Esophagus muscularis mucosa (tissue), 4 donors: ENCODE measurements around the gene CNR2. TPM values are rescaled to one million over a fixed set of nuclear protein-coding genes. Genes with fewer than 3 reads are reported as not detected.
"Not testable (repeated sequence)": the region's sequence is repeated elsewhere in the genome, so short reads cannot be mapped to it uniquely, and the experiment has no call there.

Experiments used
- DNase-seq: peaks from one replicate; pipeline ENCODE4 v3.0.0-alpha.2; 2017; ENCODE audit errors: extremely low spot score
- H3K27ac ChIP-seq, 4 donors: fragments of 200-600 bp; sonication (generic); replicated peaks in 1 of 4; 1 replicate in 3 of 4; 2 replicates in 1 of 4; pipeline ENCODE4 v1.5.1; 2016 to 2019; ENCODE audit warnings: mild to moderate bottlenecking in 1 of 4
- H3K27me3 ChIP-seq, 4 donors: fragments of 200-600 bp; sonication (generic); one replicate each; pipeline versions ENCODE4 v1.5.1 to v1.6.0; 2016 to 2019
- H3K36me3 ChIP-seq, 4 donors: fragments of 200-600 bp; sonication (generic); one replicate each; pipeline ENCODE4 v1.5.1; 2016 to 2019
- H3K4me1 ChIP-seq, 4 donors: fragments of 200-600 bp; sonication (generic); one replicate each; pipeline ENCODE4 v1.5.1; 2016 to 2019
- H3K4me3 ChIP-seq, 4 donors: fragments of 200-600 bp; sonication (generic); 1 replicate in 2 of 4; 2 replicates in 2 of 4; pipeline ENCODE4 v1.5.1; 2016 to 2019; ENCODE audit warnings: mild to moderate bottlenecking in 4 of 4, moderate library complexity in 1 of 4
- H3K9me3 ChIP-seq, 4 donors: fragments of 200-600 bp; sonication (generic); 1 replicate in 3 of 4; 2 replicates in 1 of 4; pipeline ENCODE4 v1.5.1; 2016 to 2019
- EP300 ChIP-seq: sonication (generic); formaldehyde crosslinking; IDR thresholded peaks from one replicate; pipeline ENCODE4 v1.6.1; 2017; ENCODE audit warnings: antibody characterized with exemption
- POLR2A ChIP-seq: fragments of 450-650 bp; IDR thresholded peaks from one replicate; pipeline ENCODE4 v1.6.1; 2017; ENCODE audit warnings: antibody characterized with exemption, moderate library complexity, mild to moderate bottlenecking, low read depth
- POLR2AphosphoS5 ChIP-seq, 2 donors: sonication (generic); formaldehyde crosslinking; IDR thresholded peaks; one replicate each; pipeline ENCODE4 v1.6.1; 2017; ENCODE audit warnings: antibody characterized with exemption in 2 of 2
- WGBS: methylation state at CpG from one replicate; pipeline ENCODE4 v1.1.5; 2018; 5-methylcytosine and 5-hydroxymethylcytosine counted together
- intact Hi-C: fragments of 100-400 bp; cut with DNase I; formaldehyde crosslinking; loops from one replicate; pipeline ENCODE4 v1.15.1; 2023
- total RNA-seq, 4 donors: library from RNA; depleted of rRNA; stranded (reverse); fragments of >200 nt; gene quantifications; one replicate each; pipeline versions ENCODE4 v1.1.0 to v1.2.1, GENCODE V29; 2016
- TF ChIP-seq, protein P1 (sequence below), 3 experiments: fragments of 200-600 bp in 2 of 3; fragments of 450-650 bp in 1 of 3; sonication (generic) in 2 of 3; IDR thresholded peaks; one replicate each; pipeline ENCODE4 v1.5.1; 2017 to 2019; ENCODE audit warnings: antibody characterized with exemption in 3 of 3, mild to moderate bottlenecking in 2 of 3, moderate library complexity in 1 of 3

The CNR2 gene
- total RNA-seq, 4 donors from 2014 or later = 0.17 TPM; not detected in 3

DNA sequence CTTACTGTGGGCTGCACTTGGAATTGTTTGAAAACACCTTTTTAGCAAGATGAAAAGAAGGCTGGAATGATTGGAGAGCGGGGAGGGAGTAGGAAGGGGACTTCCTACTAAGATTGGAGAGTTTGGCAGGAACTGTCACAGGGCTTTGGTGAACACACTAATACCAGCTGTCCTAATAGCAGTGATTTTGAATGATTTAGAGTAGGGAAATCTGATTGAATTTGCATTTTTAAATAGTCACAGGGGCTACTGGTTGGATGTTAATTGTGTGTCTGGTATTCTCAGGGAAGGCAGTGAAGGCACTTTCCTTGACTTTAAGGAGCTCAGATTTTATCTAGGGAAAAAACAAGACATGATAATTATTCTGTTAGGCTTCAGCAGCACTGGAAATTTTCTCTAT lies 85.4 kb downstream of the CNR2 start:
- intact Hi-C loops = no loop called here
- H3K27me3 ChIP-seq = no peaks in the 10 kb centered on the region
- WGBS = 73% methylated on average over 1 of the region's 1 CpG
- H3K9me3 ChIP-seq = no peaks in the 10 kb centered on the region
- H3K27ac ChIP-seq = no peak overlapping the region
- H3K4me3 ChIP-seq = no peak overlapping the region
- no peak for TF ChIP-seq EP300
- no peak for TF ChIP-seq POLR2A
- TF ChIP-seq, protein P1, sequence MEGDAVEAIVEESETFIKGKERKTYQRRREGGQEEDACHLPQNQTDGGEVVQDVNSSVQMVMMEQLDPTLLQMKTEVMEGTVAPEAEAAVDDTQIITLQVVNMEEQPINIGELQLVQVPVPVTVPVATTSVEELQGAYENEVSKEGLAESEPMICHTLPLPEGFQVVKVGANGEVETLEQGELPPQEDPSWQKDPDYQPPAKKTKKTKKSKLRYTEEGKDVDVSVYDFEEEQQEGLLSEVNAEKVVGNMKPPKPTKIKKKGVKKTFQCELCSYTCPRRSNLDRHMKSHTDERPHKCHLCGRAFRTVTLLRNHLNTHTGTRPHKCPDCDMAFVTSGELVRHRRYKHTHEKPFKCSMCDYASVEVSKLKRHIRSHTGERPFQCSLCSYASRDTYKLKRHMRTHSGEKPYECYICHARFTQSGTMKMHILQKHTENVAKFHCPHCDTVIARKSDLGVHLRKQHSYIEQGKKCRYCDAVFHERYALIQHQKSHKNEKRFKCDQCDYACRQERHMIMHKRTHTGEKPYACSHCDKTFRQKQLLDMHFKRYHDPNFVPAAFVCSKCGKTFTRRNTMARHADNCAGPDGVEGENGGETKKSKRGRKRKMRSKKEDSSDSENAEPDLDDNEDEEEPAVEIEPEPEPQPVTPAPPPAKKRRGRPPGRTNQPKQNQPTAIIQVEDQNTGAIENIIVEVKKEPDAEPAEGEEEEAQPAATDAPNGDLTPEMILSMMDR (IDR thresholded peaks at IDR 0.05) = no peak
- TF ChIP-seq POLR2AphosphoS5 (IDR thresholded peaks at IDR 0.05) = no peak
- H3K36me3 ChIP-seq = no peaks in the 10 kb centered on the region
- H3K4me1 ChIP-seq = peaks cover 9 to 27% (median 13%) of the 10 kb centered on the region in 4 donors
- no peak for DNase-seq

- intact Hi-C loops, H3K36me3 ChIP-seq, H3K27me3 ChIP-seq, H3K27ac ChIP-seq, H3K4me3 ChIP-seq, DNase-seq, H3K9me3 ChIP-seq: not testable (repeated sequence)
- peaks cover 9 to 31% (median 13%) of the 10 kb centered on the region in 4 donors for H3K4me1 ChIP-seq
- 95% methylated on average over 13 of the region's 13 CpGs for WGBS
Measured at GRCh38 chr1:23826590-23826989, 86.6 kb downstream of the CNR2 start.

DNA sequence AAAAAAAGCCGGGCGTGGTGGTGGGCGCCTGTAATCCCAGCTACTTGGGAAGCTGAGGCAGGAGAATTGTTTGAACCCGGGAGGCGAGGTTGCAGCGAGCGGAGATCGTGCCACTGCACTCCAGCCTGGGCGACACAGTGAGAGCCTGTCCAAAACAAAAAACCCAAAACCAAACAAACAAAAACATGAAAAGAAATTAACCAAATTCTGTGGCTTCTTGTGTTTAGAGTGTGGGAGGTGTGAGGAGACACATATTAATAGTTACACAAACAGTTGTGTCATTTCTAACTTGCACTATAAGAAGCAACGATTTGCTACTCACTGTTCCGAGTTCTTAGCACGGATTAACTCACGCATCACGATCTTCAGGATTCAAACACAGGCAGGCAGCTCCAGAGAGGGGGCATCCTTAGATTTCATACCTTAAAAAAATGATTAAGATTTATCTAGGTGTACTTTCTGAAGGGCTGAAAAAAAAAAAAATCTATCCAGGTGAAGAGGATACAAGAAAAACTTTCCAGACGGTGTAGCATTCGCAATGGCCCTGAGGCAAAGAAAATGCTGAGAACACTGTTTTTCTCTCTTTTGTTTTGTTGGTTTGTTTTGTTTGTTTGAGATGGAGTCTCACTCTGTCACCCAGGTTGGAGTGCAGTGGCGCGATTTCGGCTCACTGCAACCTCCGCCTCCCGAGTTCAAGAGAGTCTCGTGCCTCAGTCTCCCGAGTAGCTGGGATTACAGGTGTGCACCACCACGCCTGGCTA lies 87.2 kb downstream of the CNR2 start:
- no peaks in the 10 kb centered on the region for H3K27me3 ChIP-seq
- no peaks in the 10 kb centered on the region for H3K36me3 ChIP-seq
- intact Hi-C loops = no loop called here
- TF ChIP-seq EP300 (no peak), POLR2A (no peak), POLR2AphosphoS5 (IDR thresholded peaks at IDR 0.05) (no peak)
- TF ChIP-seq, protein P1 (IDR thresholded peaks at IDR 0.05) = no peak
- peaks cover 9 to 31% (median 13%) of the 10 kb centered on the region in 4 donors for H3K4me1 ChIP-seq
- peak overlapping the region; percentile 81 to 99 (median 86) for H3K4me3 ChIP-seq
- peak overlapping the region; percentile 92 to 96 (median 94) for H3K27ac ChIP-seq
- WGBS = 67% methylated on average over 24 of the region's 24 CpGs
- DNase-seq = no peak
- no peaks in the 10 kb centered on the region for H3K9me3 ChIP-seq

DNA sequence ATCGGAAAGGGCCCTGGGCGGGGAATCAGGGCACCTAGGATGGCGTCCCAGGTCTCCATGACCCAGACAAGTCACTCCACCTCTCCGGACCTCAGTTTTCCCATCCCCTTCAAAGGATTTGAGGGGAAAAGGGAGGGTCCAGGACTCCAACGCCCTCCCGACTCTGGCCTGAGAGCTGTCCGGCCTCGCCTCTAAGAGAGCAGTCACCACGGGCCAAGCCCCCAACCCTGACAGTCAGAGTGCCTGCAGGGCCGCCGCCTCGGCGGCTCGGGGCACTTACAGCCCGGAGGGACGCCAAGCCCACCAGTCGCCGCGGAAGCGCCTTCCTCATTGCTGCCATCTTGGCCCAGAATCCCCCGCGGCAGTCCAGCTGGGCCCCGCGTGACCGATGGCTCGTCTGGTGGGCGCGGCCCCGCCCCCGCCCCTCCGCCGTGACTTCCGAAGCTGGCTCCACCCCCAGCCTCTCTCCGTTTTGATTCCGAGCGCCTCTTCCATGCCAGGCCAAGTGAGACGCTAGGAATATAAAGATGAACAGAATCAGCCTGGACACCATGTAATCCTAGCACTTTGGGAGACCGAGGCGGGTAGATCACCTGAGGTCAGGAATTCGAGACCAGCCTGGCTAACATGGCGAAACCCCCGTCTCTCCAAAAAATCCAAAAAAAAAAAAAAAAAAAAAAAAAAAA lies 87.9 kb downstream of the CNR2 start, which contains the start of gene HMGCL:
HMGCL (minus strand) TSS at position 354 of the 686 bp plus-strand sequence; CDS start at position 340, 14 bp downstream.
- TF ChIP-seq POLR2AphosphoS5 (IDR thresholded peaks at IDR 0.05) = peak; percentile 98
- no peak for TF ChIP-seq EP300
- peak; percentile 84 for TF ChIP-seq POLR2A
- TF ChIP-seq, protein P1 (IDR thresholded peaks at IDR 0.05) = peak in 1 of 3 experiments; percentile 33
- intact Hi-C loops = no loop called here
- 0% methylated on average over 7 of the region's 42 CpGs for WGBS

DNA sequence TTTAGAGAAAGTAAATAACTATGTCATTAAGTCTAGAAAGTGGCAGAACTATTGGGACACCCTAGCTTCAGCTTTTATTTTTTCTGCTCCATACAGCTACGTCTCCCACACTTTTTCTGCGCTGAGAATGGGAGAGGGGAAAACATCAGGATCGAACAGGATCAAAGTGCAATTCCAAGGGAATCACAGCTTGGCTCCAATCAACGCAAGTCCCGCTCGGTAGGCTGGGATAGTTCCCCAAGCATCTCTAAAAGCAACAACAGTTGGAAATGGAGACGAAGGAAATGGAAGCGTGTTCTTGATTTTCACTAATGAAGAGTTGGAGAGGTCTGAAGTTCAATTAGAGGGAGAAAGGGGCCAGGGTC lies 88.5 kb downstream of the CNR2 start:
- intact Hi-C loops = no loop called here
- DNase-seq = no peak
- TF ChIP-seq POLR2AphosphoS5 (IDR thresholded peaks at IDR 0.05) (no peak), POLR2A (no peak), EP300 (no peak)
- TF ChIP-seq, protein P1 (IDR thresholded peaks at IDR 0.05) = no peak

More for the DNA sequence above, 87.9 kb downstream of the CNR2 start, which contains the start of gene HMGCL:
- H3K27me3 ChIP-seq = no peaks in the 10 kb centered on the region
- peaks cover 0 to 3% (median 2%) of the 10 kb centered on the region in 4 donors for H3K36me3 ChIP-seq
- H3K4me3 ChIP-seq = peak within 1 kb of the TSS; percentile 81 to 99 (median 86)
- H3K9me3 ChIP-seq = no peaks in the 10 kb centered on the region
- H3K4me1 ChIP-seq = peaks cover 9 to 31% (median 13%) of the 10 kb centered on the region in 4 donors
- peak within 1 kb of the TSS; percentile 92 to 96 (median 94) for H3K27ac ChIP-seq
- peak; percentile 97 for DNase-seq

More for the DNA sequence above, 88.5 kb downstream of the CNR2 start:
- Histone ChIP-seq H3K27ac (peak overlapping the region; percentile 92 to 96 (median 94)), H3K36me3 (peaks cover 0 to 9% (median 7%) of the 10 kb centered on the region in 4 donors), H3K4me1 (peaks cover 9 to 31% (median 13%) of the 10 kb centered on the region in 4 donors), H3K9me3 (no peaks in the 10 kb centered on the region), H3K4me3 (peak overlapping the region; percentile 81 to 99 (median 86)), H3K27me3 (no peaks in the 10 kb centered on the region)
- WGBS = under 1% methylated on average over 8 of the region's 8 CpGs
